Karpas-422 (cell line): ENCODE results near the gene B9D1. TPM values are rescaled to one million over a fixed set of nuclear protein-coding genes. Genes with fewer than 3 reads are reported as not detected.

Source experiments
- DNase-seq: peaks from one replicate; pipeline ENCODE4 v3.0.0-alpha.2; 2015
- H2AFZ ChIP-seq: fragments of 200-600 bp; sonication (generic); 2 replicates; pipeline ENCODE4 v1.6.1; 2014; ENCODE audit warnings: antibody characterized with exemption, low read length, mixed read lengths
- H3K27ac ChIP-seq: fragments of 200-600 bp; sonication (generic); 2 replicates; pipeline ENCODE4 v1.5.1; 2014; ENCODE audit warnings: mild to moderate bottlenecking, low read length, moderate library complexity
- H3K27me3 ChIP-seq: fragments of 200-600 bp; sonication (generic); 2 replicates; pipeline ENCODE4 v1.6.1; 2014; ENCODE audit warnings: low read length, mixed read lengths
- H3K36me3 ChIP-seq: fragments of 200-600 bp; sonication (generic); 2 replicates; pipeline ENCODE4 v1.6.1; 2014; ENCODE audit warnings: low read length, mixed read lengths; ENCODE audit not compliant: insufficient read depth
- H3K4me1 ChIP-seq: fragments of 200-600 bp; sonication (generic); 2 replicates; pipeline ENCODE4 v1.6.1; 2014; ENCODE audit warnings: mild to moderate bottlenecking, low read length, mixed read lengths
- H3K4me2 ChIP-seq: fragments of 200-600 bp; sonication (generic); 2 replicates; pipeline ENCODE4 v1.6.1; 2014; ENCODE audit warnings: low read length, low read depth, mild to moderate bottlenecking; ENCODE audit not compliant: poor library complexity, severe bottlenecking
- H3K4me3 ChIP-seq: fragments of 200-600 bp; sonication (generic); 2 replicates; pipeline ENCODE4 v1.5.1; 2014; ENCODE audit warnings: mild to moderate bottlenecking, antibody characterized with exemption, low read length, mixed read lengths
- H3K79me2 ChIP-seq: fragments of 200-600 bp; sonication (generic); 2 replicates; pipeline ENCODE4 v1.6.1; 2014; ENCODE audit warnings: mild to moderate bottlenecking, low read length, mixed read lengths
- H3K9ac ChIP-seq: fragments of 200-600 bp; sonication (generic); 2 replicates; pipeline ENCODE4 v1.6.0; 2014; ENCODE audit warnings: low read length
- H3K9me2 ChIP-seq: fragments of 200-600 bp; sonication (generic), shearing (Covaris generic); replicated peaks from 2 replicates; pipeline ENCODE4 v1.6.0; 2014; ENCODE audit warnings: mild to moderate bottlenecking, low read length, moderate library complexity; ENCODE audit not compliant: insufficient read depth
- H3K9me3 ChIP-seq: fragments of 300-700, 200-600 bp; sonication (generic); 2 replicates; pipeline ENCODE4 v1.6.1; 2014; ENCODE audit warnings: low read length, mixed read lengths
- H4K20me1 ChIP-seq: fragments of 200-600 bp; sonication (generic); 2 replicates; pipeline ENCODE4 v1.6.1; 2014; ENCODE audit warnings: mild to moderate bottlenecking, antibody characterized with exemption, low read length, low read depth; ENCODE audit not compliant: insufficient read depth
- total RNA-seq: library from RNA; depleted of rRNA; stranded (reverse); fragments of >200 nt; shearing (Covaris generic); gene quantifications from 2 replicates; pipeline ENCODE4 v1.2.3, GENCODE V29; 2014; ENCODE audit warnings: low replicate concordance

Gene B9D1
- total RNA-seq, 1 experiment from 2014 or later = 29.1 TPM

GRCh38 chr17:19365833-19366636 lies 3.5 kb upstream of the B9D1 start:
- Histone ChIP-seq H3K36me3 (no peaks in the 10 kb centered on the region), H2AFZ (no peak overlapping the region), H3K79me2 (no peaks in the 10 kb centered on the region), H3K4me3 (no peak overlapping the region), H3K9me2 (no peaks in the 10 kb centered on the region), H3K27me3 (no peaks in the 10 kb centered on the region), H3K4me1 (peaks cover 18% of the 10 kb centered on the region), H3K4me2 (no peak overlapping the region), H4K20me1 (no peaks in the 10 kb centered on the region), H3K9me3 (no peaks in the 10 kb centered on the region), H3K27ac (no peak overlapping the region), H3K9ac (no peak overlapping the region)
- no peak for DNase-seq

- no peak overlapping the region for H3K9ac ChIP-seq
- no peaks in the 10 kb centered on the region for H3K9me3 ChIP-seq
- H3K4me3 ChIP-seq = no peak overlapping the region
- H4K20me1 ChIP-seq = no peaks in the 10 kb centered on the region
- H3K27me3 ChIP-seq = no peaks in the 10 kb centered on the region
- peaks cover 18% of the 10 kb centered on the region for H3K4me1 ChIP-seq
- H3K36me3 ChIP-seq = no peaks in the 10 kb centered on the region
- DNase-seq = no peak
- no peaks in the 10 kb centered on the region for H3K9me2 ChIP-seq
- H3K4me2 ChIP-seq = no peak overlapping the region
- no peaks in the 10 kb centered on the region for H3K79me2 ChIP-seq
- no peak overlapping the region for H2AFZ ChIP-seq
- H3K27ac ChIP-seq = no peak overlapping the region
These were observed 2.9 kb upstream of the B9D1 start for GRCh38 chr17:19365499-19365817.

GRCh38 chr17:19364699-19365498 lies 2.4 kb upstream of the B9D1 start:
- H3K4me2 ChIP-seq = no peak overlapping the region

GRCh38 chr17:19363460-19364035 lies 1.0 kb upstream of the B9D1 start:
- 0 out of 2 replicates have a peak overlapping the region, but pooled peaks have one; percentile 75 for H3K9ac ChIP-seq
- H3K79me2 ChIP-seq = no peaks in the 10 kb centered on the region
- peaks cover 18% of the 10 kb centered on the region for H3K4me1 ChIP-seq
- no peaks in the 10 kb centered on the region for H3K9me3 ChIP-seq
- H3K9me2 ChIP-seq = no peaks in the 10 kb centered on the region
- no peak overlapping the region for H2AFZ ChIP-seq
- H3K4me2 ChIP-seq = peak overlapping the region; percentile 88
- H3K4me3 ChIP-seq = peak overlapping the region; percentile 82; the same call in 1 of the 2 replicates
- no peaks in the 10 kb centered on the region for H4K20me1 ChIP-seq
- no peaks in the 10 kb centered on the region for H3K36me3 ChIP-seq
- DNase-seq = no peak
- H3K27me3 ChIP-seq = no peaks in the 10 kb centered on the region
- no peak overlapping the region for H3K27ac ChIP-seq

More at GRCh38 chr17:19364699-19365498, 2.4 kb upstream of the B9D1 start:
- H3K4me3 ChIP-seq = no peak overlapping the region
- no peaks in the 10 kb centered on the region for H3K9me3 ChIP-seq
- peaks cover 18% of the 10 kb centered on the region for H3K4me1 ChIP-seq
- no peak overlapping the region for H3K9ac ChIP-seq
- H3K36me3 ChIP-seq = no peaks in the 10 kb centered on the region
- DNase-seq = no peak
- no peaks in the 10 kb centered on the region for H3K79me2 ChIP-seq
- H4K20me1 ChIP-seq = no peaks in the 10 kb centered on the region
- no peaks in the 10 kb centered on the region for H3K9me2 ChIP-seq
- H2AFZ ChIP-seq = no peak overlapping the region
- no peaks in the 10 kb centered on the region for H3K27me3 ChIP-seq
- H3K27ac ChIP-seq = no peak overlapping the region

- no peak overlapping the region for H3K27ac ChIP-seq
- 0 out of 2 replicates have a peak overlapping the region, but pooled peaks have one; percentile 92 for H2AFZ ChIP-seq
- peak overlapping the region; percentile 75; the same call in 1 of the 2 replicates for H3K9ac ChIP-seq
These were observed 553 bp upstream of the B9D1 start for GRCh38 chr17:19363114-19363438.

GRCh38 chr17:19361944-19362276 lies 613 bp downstream of the B9D1 start:
- Histone ChIP-seq H3K4me2 (peak overlapping the region; percentile 88), H3K4me3 (peak overlapping the region; percentile 82), H3K9ac (peak overlapping the region; percentile 75), H3K27ac (no peak overlapping the region), H3K9me2 (no peaks in the 10 kb centered on the region), H3K79me2 (no peaks in the 10 kb centered on the region), H2AFZ (peak overlapping the region; percentile 98), H3K27me3 (no peaks in the 10 kb centered on the region), H3K4me1 (peaks cover 21% of the 10 kb centered on the region), H4K20me1 (no peaks in the 10 kb centered on the region), H3K9me3 (no peaks in the 10 kb centered on the region), H3K36me3 (no peaks in the 10 kb centered on the region)
- DNase-seq = no peak

More at GRCh38 chr17:19363114-19363438, 553 bp upstream of the B9D1 start:
- H3K9me2 ChIP-seq = no peaks in the 10 kb centered on the region
- H3K27me3 ChIP-seq = no peaks in the 10 kb centered on the region
- H3K9me3 ChIP-seq = no peaks in the 10 kb centered on the region
- peak overlapping the region; percentile 88 for H3K4me2 ChIP-seq
- H4K20me1 ChIP-seq = no peaks in the 10 kb centered on the region
- no peak for DNase-seq
- no peaks in the 10 kb centered on the region for H3K36me3 ChIP-seq
- peak overlapping the region; percentile 82 for H3K4me3 ChIP-seq
- no peaks in the 10 kb centered on the region for H3K79me2 ChIP-seq
- H3K4me1 ChIP-seq = peaks cover 18% of the 10 kb centered on the region

GRCh38 chr17:19361326-19361725 lies 1.2 kb downstream of the B9D1 start:
- no peaks in the 10 kb centered on the region for H3K9me3 ChIP-seq
- H3K27ac ChIP-seq = no peak overlapping the region
- H3K27me3 ChIP-seq = no peaks in the 10 kb centered on the region
- DNase-seq = no peak
- H3K9me2 ChIP-seq = no peaks in the 10 kb centered on the region
- no peaks in the 10 kb centered on the region for H3K79me2 ChIP-seq
- H2AFZ ChIP-seq = no peak overlapping the region
- H4K20me1 ChIP-seq = no peaks in the 10 kb centered on the region
- H3K36me3 ChIP-seq = no peaks in the 10 kb centered on the region
- H3K4me2 ChIP-seq = no peak overlapping the region
- H3K4me1 ChIP-seq = peaks cover 23% of the 10 kb centered on the region
- H3K9ac ChIP-seq = no peak overlapping the region
- no peak overlapping the region for H3K4me3 ChIP-seq

GRCh38 chr17:19360772-19361171 lies 1.8 kb downstream of the B9D1 start:
- Histone ChIP-seq H3K9me3 (no peaks in the 10 kb centered on the region), H3K4me1 (peaks cover 23% of the 10 kb centered on the region), H2AFZ (no peak overlapping the region), H3K36me3 (no peaks in the 10 kb centered on the region), H3K79me2 (no peaks in the 10 kb centered on the region), H3K9ac (no peak overlapping the region), H3K27me3 (no peaks in the 10 kb centered on the region), H3K4me3 (no peak overlapping the region), H3K9me2 (no peaks in the 10 kb centered on the region), H3K27ac (no peak overlapping the region), H3K4me2 (no peak overlapping the region), H4K20me1 (no peaks in the 10 kb centered on the region)
- DNase-seq = no peak
